Fibroblast of lung (primary cell): ENCODE results near the gene MIPOL1. TPM values are rescaled to one million over a fixed set of nuclear protein-coding genes. Genes with fewer than 3 reads are reported as not detected.

Experiments
- DNase-seq, 2 donors: peaks; one replicate each; pipeline versions ENCODE4 v3.0.0 to v3.0.0-alpha.2; 2010; ENCODE audit warnings: low read depth in 2 of 2
- H2AFZ ChIP-seq: 2 replicates; pipeline ENCODE4 v1.5.1; 2012; ENCODE audit warnings: low read length, control low read depth, inconsistent platforms
- H3K27ac ChIP-seq: 2 replicates; pipeline ENCODE4 v1.5.1; 2011; ENCODE audit warnings: low read length, control low read depth; ENCODE audit not compliant: insufficient read depth
- H3K27me3 ChIP-seq: 2 replicates; pipeline ENCODE4 v1.5.1; 2011; ENCODE audit warnings: mild to moderate bottlenecking, low read length; ENCODE audit not compliant: control insufficient read depth, insufficient read depth
- H3K36me3 ChIP-seq: 2 replicates; pipeline ENCODE4 v1.5.1; 2011; ENCODE audit warnings: low read length; ENCODE audit not compliant: control insufficient read depth, insufficient read depth
- H3K4me1 ChIP-seq: 2 replicates; pipeline ENCODE4 v1.5.1; 2011; ENCODE audit warnings: low read length; ENCODE audit not compliant: control insufficient read depth, insufficient read depth; ENCODE audit errors: extremely low read depth
- H3K4me2 ChIP-seq: 2 replicates; pipeline ENCODE4 v1.5.1; 2011; ENCODE audit warnings: low read length, control low read depth; ENCODE audit not compliant: insufficient read depth; ENCODE audit errors: extremely low read depth
- H3K4me3 ChIP-seq, 4 experiments: fragments of 200-600 bp in 1 of 4; sonication (generic) in 1 of 4; replicated peaks in 1 of 4; 2 replicates each; pipeline ENCODE4 v1.5.1; 2011 to 2016; ENCODE audit warnings: low read length in 4 of 4, low read depth in 3 of 4, mild to moderate bottlenecking in 3 of 4, control low read depth in 2 of 4, inconsistent platforms in 1 of 4, mixed read lengths in 1 of 4; ENCODE audit not compliant: insufficient read depth in 1 of 4; ENCODE audit errors: control extremely low read depth in 1 of 4
- H3K79me2 ChIP-seq: 2 replicates; pipeline ENCODE4 v1.5.1; 2012; ENCODE audit warnings: mild to moderate bottlenecking, low read length, inconsistent platforms; ENCODE audit not compliant: control insufficient read depth, insufficient read depth
- H3K9ac ChIP-seq: 2 replicates; pipeline ENCODE4 v1.5.1; 2011; ENCODE audit warnings: mild to moderate bottlenecking, low read length, control low read depth; ENCODE audit not compliant: insufficient read depth
- H3K9me3 ChIP-seq: 2 replicates; pipeline ENCODE4 v1.5.1; 2012; ENCODE audit warnings: low read depth, low read length; ENCODE audit not compliant: control insufficient read depth, insufficient read depth
- H4K20me1 ChIP-seq: 2 replicates; pipeline ENCODE4 v1.5.1; 2011; ENCODE audit warnings: low read length; ENCODE audit not compliant: control insufficient read depth, insufficient read depth; ENCODE audit errors: extremely low read depth
- EZH2 ChIP-seq: IDR thresholded peaks from 2 replicates; pipeline ENCODE4 v1.5.1; 2012; ENCODE audit warnings: low read length, control low read depth, mild to moderate bottlenecking; ENCODE audit errors: missing control alignments
- polyA plus RNA-seq, 2 donors: library from polyadenylated mRNA; depleted of rRNA in 1 of 2; stranded (reverse) in 1 of 2; unstranded in 1 of 2; fragments of >200 nt; gene quantifications; 2 replicates each; pipeline ENCODE4 v1.2.1, GENCODE V29; 2011 to 2012; ENCODE audit warnings: missing spikeins in 1 of 2
- total RNA-seq: library from RNA; depleted of rRNA; stranded (reverse); fragments of >200 nt; gene quantifications from 2 replicates; pipeline ENCODE4 v1.2.1, GENCODE V29; 2014
- TF ChIP-seq, protein P1 (sequence below), 2 donors: IDR thresholded peaks in 1 of 2; conservative IDR thresholded peaks in 1 of 2; 1 replicate in 1 of 2; 2 replicates in 1 of 2; pipeline ENCODE4 v1.5.1; 2011 to 2012; ENCODE audit warnings: low read length in 2 of 2, control low read depth in 1 of 2, inconsistent platforms in 1 of 2, low read depth in 1 of 2, mild to moderate bottlenecking in 1 of 2

Gene MIPOL1
- total and polyA plus RNA-seq, 2 donors (not counting 1 experiment from before 2014, with no cell fraction given): 6.4 to 8.6 TPM

DNA sequence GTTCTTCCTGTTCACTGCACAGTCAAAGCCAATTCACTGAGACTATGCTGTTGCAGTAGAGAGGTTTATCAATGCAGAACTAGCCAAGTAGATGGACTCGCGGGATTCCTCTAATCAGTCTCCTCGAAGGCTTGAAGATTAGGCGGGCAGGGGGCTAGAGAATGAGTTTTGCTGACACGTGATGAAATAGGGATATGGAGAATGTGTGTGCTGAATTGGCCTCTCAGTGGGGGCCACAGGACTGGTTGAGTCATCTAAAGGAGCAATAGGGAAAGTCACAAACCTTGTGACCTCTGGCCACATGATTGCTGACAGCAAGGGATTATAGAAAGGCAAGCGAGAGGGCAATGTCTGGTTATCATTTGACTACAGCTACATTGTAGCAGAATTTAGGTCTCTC, 12.7 kb downstream of the MIPOL1 start:
- H3K79me2 ChIP-seq: no peaks in the 10 kb centered on the region
- no peaks in the 10 kb centered on the region for H3K27me3 ChIP-seq
- H3K4me1 ChIP-seq: no peaks in the 10 kb centered on the region
- H3K4me2 ChIP-seq: no peak overlapping the region
- DNase-seq: no peak
- no peak overlapping the region for H3K9ac ChIP-seq
- H3K9me3 ChIP-seq: no peaks in the 10 kb centered on the region
- no peak for TF ChIP-seq EZH2
- TF ChIP-seq, protein P1, sequence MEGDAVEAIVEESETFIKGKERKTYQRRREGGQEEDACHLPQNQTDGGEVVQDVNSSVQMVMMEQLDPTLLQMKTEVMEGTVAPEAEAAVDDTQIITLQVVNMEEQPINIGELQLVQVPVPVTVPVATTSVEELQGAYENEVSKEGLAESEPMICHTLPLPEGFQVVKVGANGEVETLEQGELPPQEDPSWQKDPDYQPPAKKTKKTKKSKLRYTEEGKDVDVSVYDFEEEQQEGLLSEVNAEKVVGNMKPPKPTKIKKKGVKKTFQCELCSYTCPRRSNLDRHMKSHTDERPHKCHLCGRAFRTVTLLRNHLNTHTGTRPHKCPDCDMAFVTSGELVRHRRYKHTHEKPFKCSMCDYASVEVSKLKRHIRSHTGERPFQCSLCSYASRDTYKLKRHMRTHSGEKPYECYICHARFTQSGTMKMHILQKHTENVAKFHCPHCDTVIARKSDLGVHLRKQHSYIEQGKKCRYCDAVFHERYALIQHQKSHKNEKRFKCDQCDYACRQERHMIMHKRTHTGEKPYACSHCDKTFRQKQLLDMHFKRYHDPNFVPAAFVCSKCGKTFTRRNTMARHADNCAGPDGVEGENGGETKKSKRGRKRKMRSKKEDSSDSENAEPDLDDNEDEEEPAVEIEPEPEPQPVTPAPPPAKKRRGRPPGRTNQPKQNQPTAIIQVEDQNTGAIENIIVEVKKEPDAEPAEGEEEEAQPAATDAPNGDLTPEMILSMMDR (conservative IDR thresholded peaks at IDR 0.05 in 1 of 2, IDR thresholded peaks at IDR 0.05 in 1 of 2; ENCODE audit: low read depth in 1 of 2, low read length in 2 of 2): no peak
- no peak overlapping the region for H2AFZ ChIP-seq
- H3K4me3 ChIP-seq: no peak overlapping the region
- no peak overlapping the region for H3K27ac ChIP-seq
- no peaks in the 10 kb centered on the region for H4K20me1 ChIP-seq
- no peaks in the 10 kb centered on the region for H3K36me3 ChIP-seq

DNA sequence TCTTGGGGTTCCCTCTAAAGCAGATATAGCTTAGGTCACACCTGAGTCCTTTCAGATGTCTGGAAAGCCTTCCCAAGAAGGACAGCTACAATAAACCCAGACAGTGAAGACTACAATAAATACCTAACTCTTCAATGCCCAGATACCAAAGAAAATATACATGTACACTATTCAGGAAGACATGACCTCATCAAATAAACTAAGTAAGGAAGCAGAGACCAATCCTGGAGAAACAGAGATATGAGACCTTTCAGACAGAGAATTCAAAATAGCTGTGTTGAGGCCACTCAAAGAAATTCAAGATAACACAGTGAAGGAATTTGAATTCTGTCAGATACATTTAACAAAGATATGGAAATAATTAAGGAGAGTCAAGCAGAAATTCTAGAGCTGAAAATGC, 15.3 kb downstream of the MIPOL1 start:
- H3K4me1 ChIP-seq: no peaks in the 10 kb centered on the region
- no peak overlapping the region for H3K4me3 ChIP-seq
- no peaks in the 10 kb centered on the region for H4K20me1 ChIP-seq
- H3K27me3 ChIP-seq: no peaks in the 10 kb centered on the region
- H3K36me3 ChIP-seq: no peaks in the 10 kb centered on the region
- H3K9ac ChIP-seq: no peak overlapping the region
- no peaks in the 10 kb centered on the region for H3K79me2 ChIP-seq
- no peak for TF ChIP-seq EZH2
- TF ChIP-seq, protein P1 (conservative IDR thresholded peaks at IDR 0.05 in 1 of 2, IDR thresholded peaks at IDR 0.05 in 1 of 2; ENCODE audit: low read depth in 1 of 2, low read length in 2 of 2): no peak
- no peak overlapping the region for H3K27ac ChIP-seq
- no peaks in the 10 kb centered on the region for H3K9me3 ChIP-seq
- no peak overlapping the region for H3K4me2 ChIP-seq
- H2AFZ ChIP-seq: no peak overlapping the region
- DNase-seq: no peak

DNA sequence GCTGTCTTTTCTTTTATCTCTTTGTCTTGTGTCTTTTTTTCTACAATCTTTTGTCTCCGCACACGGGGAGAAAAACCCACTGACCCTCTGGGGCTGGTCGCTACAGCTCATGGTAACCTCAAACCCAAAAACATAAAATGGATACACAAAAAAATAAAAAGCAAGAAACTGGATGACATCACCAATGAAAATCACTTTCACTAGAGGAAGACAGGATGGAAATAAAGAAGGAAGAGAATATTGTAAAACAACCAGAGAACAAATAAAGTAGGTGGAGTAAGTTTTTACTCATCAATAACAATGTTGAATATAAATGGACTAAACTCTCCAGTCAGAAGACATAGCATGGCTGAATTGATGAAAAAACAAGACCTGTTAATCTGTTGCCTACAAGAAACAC, 17.6 kb downstream of the MIPOL1 start:
- Histone ChIP-seq H3K27me3 (no peaks in the 10 kb centered on the region), H3K79me2 (no peaks in the 10 kb centered on the region), H3K9ac (no peak overlapping the region), H3K4me1 (no peaks in the 10 kb centered on the region), H3K27ac (no peak overlapping the region), H4K20me1 (no peaks in the 10 kb centered on the region), H3K4me2 (no peak overlapping the region), H3K36me3 (no peaks in the 10 kb centered on the region), H3K4me3 (no peak overlapping the region), H3K9me3 (no peaks in the 10 kb centered on the region), H2AFZ (no peak overlapping the region)
- TF ChIP-seq, protein P1 (conservative IDR thresholded peaks at IDR 0.05 in 1 of 2, IDR thresholded peaks at IDR 0.05 in 1 of 2; ENCODE audit: low read depth in 1 of 2, low read length in 2 of 2): no peak
- TF ChIP-seq EZH2: no peak
- DNase-seq: no peak
